ENCODE results near the gene NEURL1.
A peak's percentile ranks its signal among the peaks of the same experiment; 100 is the strongest.
"Not testable (repeated sequence)": the region's sequence is repeated elsewhere in the genome, so short reads cannot be mapped to it uniquely, and the experiment has no call there.

NEURL1 gene

DNA sequence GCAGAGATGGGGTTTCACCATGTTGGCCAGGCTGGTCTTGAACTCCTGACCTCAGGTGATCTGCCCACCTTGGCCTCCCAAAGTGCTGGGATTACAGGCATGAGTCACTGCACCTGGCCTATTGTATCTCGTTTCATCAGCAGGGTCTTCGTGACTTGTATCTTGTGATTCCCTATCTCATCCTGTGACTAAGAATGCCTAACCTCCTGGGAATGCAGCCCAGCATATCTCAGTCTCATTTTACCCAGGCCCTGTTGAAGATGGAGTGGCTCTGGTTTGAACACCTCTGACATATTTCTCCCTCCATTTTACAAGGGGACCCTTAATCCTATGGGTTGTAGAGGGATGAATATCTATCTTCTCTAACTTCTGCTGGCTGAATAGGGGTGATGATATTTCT is 34.0 kb downstream of the NEURL1 start:
- H3K27me3 ChIP-seq (ENCODE audit: low read depth); in situ Hi-C loops (cut with MboI; ENCODE audit: low sequenced_read_pairs); H3K4me3 ChIP-seq; H3K36me3 ChIP-seq (replicated peaks); DNase-seq (ENCODE audit: low spot score in 2 of 2): not testable (repeated sequence)
- Histone ChIP-seq H3K4me1 (peaks cover 21% of the 10 kb centered on the region), H3K9me3 (peaks cover 11% of the 10 kb centered on the region; the same call in 1 of the 2 replicates)

DNA sequence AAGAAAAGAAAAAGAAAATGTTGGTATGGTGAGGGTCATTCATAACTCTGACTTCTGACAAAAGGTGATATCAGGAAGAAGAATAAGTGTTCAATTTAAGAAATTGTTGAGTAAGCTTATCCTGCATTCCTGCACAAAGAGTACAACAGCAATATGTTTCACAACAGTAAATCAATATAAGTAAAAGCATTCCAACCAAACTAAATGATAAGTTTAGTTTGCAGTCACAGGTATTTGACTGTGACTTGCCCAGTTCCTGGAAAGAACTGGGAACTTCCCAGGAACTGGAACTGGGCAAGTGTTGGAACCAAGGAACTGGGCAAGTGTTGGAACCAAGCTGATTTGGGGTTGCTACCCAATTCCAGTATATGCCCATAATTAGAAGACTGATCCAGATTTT is 35.0 kb downstream of the NEURL1 start:
- Histone ChIP-seq H3K9me3 (peaks cover 11% of the 10 kb centered on the region; the same call in 1 of the 2 replicates), H3K4me1 (peaks cover 21% of the 10 kb centered on the region), H3K36me3 (replicated peaks) (no peaks in the 10 kb centered on the region), H3K27me3 (ENCODE audit: low read depth) (no peaks in the 10 kb centered on the region; the same call in 1 of the 2 replicates), H3K4me3 (no peak overlapping the region)
- in situ Hi-C loops (cut with MboI; ENCODE audit: low sequenced_read_pairs): no loop called here
- no peak for DNase-seq (ENCODE audit: low spot score in 2 of 2)

DNA sequence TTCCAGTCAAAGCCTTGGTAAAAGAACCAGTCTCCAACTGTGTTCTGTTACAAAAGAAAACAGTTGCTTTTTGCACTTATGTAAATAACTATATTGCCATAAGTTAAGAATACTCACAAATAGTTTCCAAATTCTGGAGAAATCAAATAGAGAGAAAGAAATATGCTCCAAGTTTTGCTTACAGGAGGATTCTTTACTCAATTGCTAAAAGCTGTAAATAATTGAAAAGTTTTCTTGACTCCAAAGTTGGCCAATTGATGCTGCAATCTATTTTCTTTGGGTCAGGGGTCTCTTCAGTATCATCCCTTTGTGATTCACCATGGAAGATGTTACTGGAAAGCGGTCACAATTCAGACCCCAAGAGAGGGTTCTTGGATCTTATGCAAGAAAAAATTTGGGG is 36.0 kb downstream of the NEURL1 start:
- Histone ChIP-seq H3K27me3 (ENCODE audit: low read depth) (no peaks in the 10 kb centered on the region; the same call in 1 of the 2 replicates), H3K36me3 (replicated peaks) (no peaks in the 10 kb centered on the region), H3K4me1 (peaks cover 21% of the 10 kb centered on the region), H3K9me3 (peaks cover 11% of the 10 kb centered on the region; the same call in 1 of the 2 replicates), H3K4me3 (no peak overlapping the region)
- DNase-seq (ENCODE audit: low spot score in 2 of 2): no peak
- in situ Hi-C loops (cut with MboI; ENCODE audit: low sequenced_read_pairs): no loop called here

GRCh38 chr10:103533827-103534226 is 40.3 kb downstream of the NEURL1 start:
- no peak overlapping the region for H3K4me3 ChIP-seq
- H3K36me3 ChIP-seq (replicated peaks): no peaks in the 10 kb centered on the region
- H3K9me3 ChIP-seq: no peaks in the 10 kb centered on the region
- in situ Hi-C loops (cut with MboI; ENCODE audit: low sequenced_read_pairs): no loop called here
- DNase-seq (ENCODE audit: low spot score in 2 of 2): no peak
- H3K4me1 ChIP-seq: peaks cover 4% of the 10 kb centered on the region
- no peaks in the 10 kb centered on the region; the same call in 1 of the 2 replicates for H3K27me3 ChIP-seq (ENCODE audit: low read depth)

- in situ Hi-C loops (cut with MboI; ENCODE audit: low sequenced_read_pairs): no loop called here
- Histone ChIP-seq H3K4me3 (no peak overlapping the region), H3K27me3 (ENCODE audit: low read depth) (peaks cover 3% of the 10 kb centered on the region), H3K9me3 (no peaks in the 10 kb centered on the region; the same call in 1 of the 2 replicates), H3K4me1 (no peaks in the 10 kb centered on the region; the same call in 1 of the 2 replicates), H3K36me3 (replicated peaks) (no peaks in the 10 kb centered on the region)
- DNase-seq (ENCODE audit: low spot score in 2 of 2): no peak
Observed at GRCh38 chr10:103534621-103535498, 41.4 kb downstream of the NEURL1 start.

DNA sequence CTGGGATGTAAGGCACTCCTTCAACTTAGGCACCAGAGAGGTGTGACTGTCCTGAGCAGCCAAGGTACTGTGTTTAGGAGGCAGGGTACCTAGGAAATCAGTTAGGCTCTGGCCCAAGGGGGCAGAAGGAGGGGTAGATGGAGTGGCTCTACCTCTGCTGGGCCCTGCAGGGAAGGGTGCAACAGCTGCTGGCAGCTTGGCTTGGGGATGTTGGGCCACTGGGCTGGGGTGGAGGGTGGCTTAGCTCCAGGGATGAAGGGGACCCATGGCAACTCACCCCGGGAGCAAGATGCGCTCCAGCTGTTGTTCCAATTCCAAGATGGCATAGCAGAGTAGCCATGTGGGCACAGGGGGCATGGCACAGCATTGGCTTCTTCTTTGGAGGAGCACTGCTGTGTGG is 42.1 kb downstream of the NEURL1 start:
- Histone ChIP-seq H3K27me3 (ENCODE audit: low read depth) (peaks cover 3% of the 10 kb centered on the region), H3K36me3 (replicated peaks) (no peaks in the 10 kb centered on the region), H3K9me3 (no peaks in the 10 kb centered on the region; the same call in 1 of the 2 replicates), H3K4me1 (no peaks in the 10 kb centered on the region), H3K4me3 (no peak overlapping the region)
- in situ Hi-C loops (cut with MboI; ENCODE audit: low sequenced_read_pairs): no loop called here
- DNase-seq (ENCODE audit: low spot score in 2 of 2): no peak

DNA sequence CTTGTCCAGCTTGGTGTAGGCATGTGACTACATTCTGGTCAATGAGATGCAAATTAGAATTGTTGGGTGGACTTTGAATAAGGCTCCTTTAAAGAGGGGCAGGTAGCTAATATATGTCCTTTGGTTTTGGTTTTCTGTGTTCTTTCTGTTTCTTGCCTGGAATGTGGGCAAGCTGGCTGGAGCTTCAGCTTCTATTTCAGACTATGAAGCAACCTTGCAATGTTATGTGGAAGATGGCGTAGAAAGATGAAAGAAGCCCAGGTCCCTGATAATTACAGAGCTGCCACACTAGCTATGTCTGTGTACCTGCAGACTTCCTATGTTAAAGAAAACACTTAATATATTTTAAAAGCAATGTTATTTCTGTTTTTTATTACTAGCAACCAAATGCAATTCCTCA is 46.2 kb downstream of the NEURL1 start:
- no peak overlapping the region for H3K4me3 ChIP-seq
- peaks cover 9% of the 10 kb centered on the region for H3K4me1 ChIP-seq
- DNase-seq (ENCODE audit: low spot score in 2 of 2): no peak
- in situ Hi-C loops (cut with MboI; ENCODE audit: low sequenced_read_pairs): no loop called here
- no peaks in the 10 kb centered on the region for H3K36me3 ChIP-seq (replicated peaks)
- no peaks in the 10 kb centered on the region; the same call in 1 of the 2 replicates for H3K9me3 ChIP-seq
- peaks cover 3% of the 10 kb centered on the region; the same call in 1 of the 2 replicates for H3K27me3 ChIP-seq (ENCODE audit: low read depth)

GRCh38 chr10:103540722-103541121 is 47.2 kb downstream of the NEURL1 start:
- no peaks in the 10 kb centered on the region for H3K36me3 ChIP-seq (replicated peaks)
- no peak for DNase-seq (ENCODE audit: low spot score in 2 of 2)
- no peak overlapping the region for H3K4me3 ChIP-seq
- peaks cover 9% of the 10 kb centered on the region for H3K4me1 ChIP-seq
- H3K9me3 ChIP-seq: no peaks in the 10 kb centered on the region; the same call in 1 of the 2 replicates
- in situ Hi-C loops (cut with MboI; ENCODE audit: low sequenced_read_pairs): no loop called here
- H3K27me3 ChIP-seq (ENCODE audit: low read depth): peaks cover 3% of the 10 kb centered on the region; the same call in 1 of the 2 replicates

GRCh38 chr10:103541616-103542015 is 48.1 kb downstream of the NEURL1 start:
- no peaks in the 10 kb centered on the region; the same call in 1 of the 2 replicates for H3K9me3 ChIP-seq
- no peak overlapping the region for H3K4me3 ChIP-seq
- H3K4me1 ChIP-seq: peaks cover 9% of the 10 kb centered on the region
- no peaks in the 10 kb centered on the region for H3K36me3 ChIP-seq (replicated peaks)
- in situ Hi-C loops (cut with MboI; ENCODE audit: low sequenced_read_pairs): no loop called here
- no peak for DNase-seq (ENCODE audit: low spot score in 2 of 2)
- peaks cover 3% of the 10 kb centered on the region; the same call in 1 of the 2 replicates for H3K27me3 ChIP-seq (ENCODE audit: low read depth)

DNA sequence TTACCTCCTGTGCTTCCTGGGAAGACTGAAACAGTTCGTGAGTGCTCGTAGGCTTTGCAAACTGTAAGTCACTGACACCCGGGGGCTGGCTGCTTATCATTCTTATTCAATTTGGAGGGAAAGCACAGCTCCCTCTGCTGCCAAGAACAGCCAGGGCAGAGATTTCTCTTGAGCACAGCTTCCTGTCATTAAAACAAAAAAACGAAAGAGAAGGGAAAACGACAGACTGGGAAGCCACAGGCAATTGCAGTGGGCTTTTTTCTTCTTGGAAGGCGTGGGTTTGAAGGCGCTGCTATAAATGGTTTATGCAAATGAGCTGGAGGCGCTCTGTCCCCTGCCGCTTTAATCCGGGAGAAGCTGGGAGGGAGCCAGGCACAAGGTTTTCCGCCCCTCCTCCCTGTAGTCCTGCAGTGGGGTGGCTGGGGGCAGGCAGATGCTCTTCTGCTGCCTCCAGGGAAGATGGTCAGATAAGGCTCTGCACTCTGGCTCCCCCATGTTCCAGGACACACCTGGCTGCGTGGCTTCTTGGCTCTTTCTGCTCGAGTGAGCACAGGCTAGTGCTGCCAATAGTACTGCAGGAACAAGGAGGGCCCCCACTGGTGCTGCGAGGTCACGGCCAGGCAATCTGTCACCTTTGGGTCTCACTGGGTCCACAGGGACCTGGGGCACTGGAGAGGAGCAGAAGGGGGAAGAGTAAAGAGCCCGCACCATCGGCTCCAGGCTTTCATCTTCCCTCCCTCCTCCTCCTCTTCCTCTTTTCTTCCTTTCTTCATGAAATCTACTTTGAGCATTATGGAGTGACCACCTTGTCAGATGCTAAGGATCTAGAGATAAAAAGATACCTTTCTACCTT is 49.5 kb downstream of the NEURL1 start:
- in situ Hi-C loops (cut with MboI; ENCODE audit: low sequenced_read_pairs): no loop called here
- Histone ChIP-seq H3K27me3 (ENCODE audit: low read depth) (peaks cover 3% of the 10 kb centered on the region; the same call in 1 of the 2 replicates), H3K4me1 (peaks cover 9% of the 10 kb centered on the region), H3K36me3 (replicated peaks) (no peaks in the 10 kb centered on the region), H3K4me3 (peak overlapping the region; percentile 5; the same call in 1 of the 2 replicates), H3K9me3 (no peaks in the 10 kb centered on the region; the same call in 1 of the 2 replicates)
- DNase-seq (ENCODE audit: low spot score in 2 of 2): peak; percentile 80 to 82

- DNase-seq (ENCODE audit: low spot score in 2 of 2): no peak
- Histone ChIP-seq H3K4me1 (peaks cover 9% of the 10 kb centered on the region), H3K4me3 (no peak overlapping the region), H3K9me3 (no peaks in the 10 kb centered on the region; the same call in 1 of the 2 replicates), H3K27me3 (ENCODE audit: low read depth) (peaks cover 3% of the 10 kb centered on the region; the same call in 1 of the 2 replicates), H3K36me3 (replicated peaks) (no peaks in the 10 kb centered on the region)
- in situ Hi-C loops (cut with MboI; ENCODE audit: low sequenced_read_pairs): no loop called here
Observed at GRCh38 chr10:103543617-103544525, 50.4 kb downstream of the NEURL1 start.

- in situ Hi-C loops (cut with MboI; ENCODE audit: low sequenced_read_pairs): no loop called here
- H3K36me3 ChIP-seq (replicated peaks): no peaks in the 10 kb centered on the region
- DNase-seq (ENCODE audit: low spot score in 2 of 2): no peak
- H3K4me3 ChIP-seq: no peak overlapping the region
- no peaks in the 10 kb centered on the region; the same call in 1 of the 2 replicates for H3K9me3 ChIP-seq
- H3K4me1 ChIP-seq: peaks cover 9% of the 10 kb centered on the region
- H3K27me3 ChIP-seq (ENCODE audit: low read depth): no peaks in the 10 kb centered on the region
Observed at GRCh38 chr10:103544657-103545310, 51.3 kb downstream of the NEURL1 start.
